ENCODE measurements around the gene WASL. TPM values are rescaled to one million over a fixed set of nuclear protein-coding genes. Genes with fewer than 3 reads are reported as not detected.

Gene WASL
- total RNA-seq, 1 donor from 2014 or later: 36.0 TPM

DNA sequence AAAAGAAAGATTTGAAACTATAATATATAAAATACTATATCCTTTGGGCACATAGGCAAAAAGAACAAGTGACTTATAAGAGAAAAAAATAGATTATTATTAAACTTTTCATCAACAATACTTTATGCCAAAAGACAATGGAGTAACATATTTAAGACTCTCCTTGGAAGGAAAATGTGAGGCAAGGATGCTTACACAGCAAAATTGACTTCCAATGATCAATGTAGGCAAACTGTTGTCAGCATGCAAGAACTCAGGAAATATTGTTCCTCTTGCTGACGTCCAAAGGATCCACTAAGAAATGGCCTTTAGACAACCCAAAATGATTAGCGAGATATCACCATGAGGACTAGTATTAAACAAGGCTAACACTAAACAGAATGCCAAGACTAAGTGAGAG is 116.0 kb downstream of the WASL start:
- TF ChIP-seq, protein P1, sequence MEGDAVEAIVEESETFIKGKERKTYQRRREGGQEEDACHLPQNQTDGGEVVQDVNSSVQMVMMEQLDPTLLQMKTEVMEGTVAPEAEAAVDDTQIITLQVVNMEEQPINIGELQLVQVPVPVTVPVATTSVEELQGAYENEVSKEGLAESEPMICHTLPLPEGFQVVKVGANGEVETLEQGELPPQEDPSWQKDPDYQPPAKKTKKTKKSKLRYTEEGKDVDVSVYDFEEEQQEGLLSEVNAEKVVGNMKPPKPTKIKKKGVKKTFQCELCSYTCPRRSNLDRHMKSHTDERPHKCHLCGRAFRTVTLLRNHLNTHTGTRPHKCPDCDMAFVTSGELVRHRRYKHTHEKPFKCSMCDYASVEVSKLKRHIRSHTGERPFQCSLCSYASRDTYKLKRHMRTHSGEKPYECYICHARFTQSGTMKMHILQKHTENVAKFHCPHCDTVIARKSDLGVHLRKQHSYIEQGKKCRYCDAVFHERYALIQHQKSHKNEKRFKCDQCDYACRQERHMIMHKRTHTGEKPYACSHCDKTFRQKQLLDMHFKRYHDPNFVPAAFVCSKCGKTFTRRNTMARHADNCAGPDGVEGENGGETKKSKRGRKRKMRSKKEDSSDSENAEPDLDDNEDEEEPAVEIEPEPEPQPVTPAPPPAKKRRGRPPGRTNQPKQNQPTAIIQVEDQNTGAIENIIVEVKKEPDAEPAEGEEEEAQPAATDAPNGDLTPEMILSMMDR (IDR thresholded peaks at IDR 0.05; ENCODE audit: insufficient read depth, low read depth, low read length): no peak
- no peak for TF ChIP-seq EZH2 (IDR thresholded peaks at IDR 0.05; ENCODE audit: insufficient read depth, low read length)
- no peak overlapping the region for H3K4me3 Mint-ChIP-seq (ENCODE audit: unreplicated experiment)
- H3K4me3 ChIP-seq (ENCODE audit: insufficient read depth, low read depth, low read length): no peak overlapping the region
- no peaks in the 10 kb centered on the region for H3K36me3 Mint-ChIP-seq (ENCODE audit: low read depth, unreplicated experiment)
- no peaks in the 10 kb centered on the region for H3K27me3 Mint-ChIP-seq (ENCODE audit: low read depth, unreplicated experiment)
- H3K27ac ChIP-seq (ENCODE audit: low read depth, low read length): no peak overlapping the region
- H4K20me1 ChIP-seq (ENCODE audit: insufficient read depth, low read length): no peaks in the 10 kb centered on the region
- H3K27me3 ChIP-seq (ENCODE audit: insufficient read depth, low read length): no peaks in the 10 kb centered on the region
- H3K4me1 Mint-ChIP-seq (ENCODE audit: low read depth, unreplicated experiment): peaks cover 18% of the 10 kb centered on the region
- no peaks in the 10 kb centered on the region for H3K9me3 Mint-ChIP-seq (ENCODE audit: unreplicated experiment)
- DNase-seq (ENCODE audit: low read depth): no peak
- no peak overlapping the region for H3K4me2 ChIP-seq (ENCODE audit: low read length)
- H3K9me3 ChIP-seq (ENCODE audit: insufficient read depth, low read depth, low read length): no peaks in the 10 kb centered on the region
- no peaks in the 10 kb centered on the region for H3K79me2 ChIP-seq (ENCODE audit: insufficient read depth, low read length)
- H3K9ac ChIP-seq (ENCODE audit: low read length): no peak overlapping the region
- H3K4me1 ChIP-seq (ENCODE audit: insufficient read depth, low read length): peaks cover 9% of the 10 kb centered on the region
- no peak overlapping the region for H2AFZ ChIP-seq (ENCODE audit: low read depth, low read length)
- H3K36me3 ChIP-seq (ENCODE audit: insufficient read depth, low read length): no peaks in the 10 kb centered on the region
- no peak overlapping the region for H3K27ac Mint-ChIP-seq (ENCODE audit: unreplicated experiment)
- no peak for FAIRE-seq

Other genes with a start within 250 kb of the WASL start
- gene IQUB, start 214.4 kb downstream of the WASL start, total RNA-seq: 0.50 and 0.59 TPM in 2 replicates
- gene NDUFA5, start 191.2 kb downstream of the WASL start, total RNA-seq: 48.9 and 50.4 TPM in 2 replicates
- not detected in 2 replicates for gene ASB15, start 147.2 kb downstream of the WASL start, total RNA-seq
- gene LMOD2, start 93.1 kb downstream of the WASL start, total RNA-seq: not detected in 2 replicates
- gene HYAL4, start 96.2 kb upstream of the WASL start, total RNA-seq: not detected in 2 replicates
- gene SPAM1, start 176.2 kb upstream of the WASL start, total RNA-seq: not detected in 2 replicates

Data from astrocyte (in vitro differentiated cells and primary cell).